Osteoblast (primary cell): ENCODE results near the gene RUNDC1. TPM values are rescaled to one million over a fixed set of nuclear protein-coding genes. Genes with fewer than 3 reads are reported as not detected.

Experiments
- DNase-seq: peaks from one replicate; pipeline ENCODE4 v3.0.0; 2011; ENCODE audit warnings: low spot score, mixed read lengths; ENCODE audit not compliant: insufficient read length; ENCODE audit errors: missing footprints
- H2AFZ ChIP-seq: 2 replicates; pipeline ENCODE4 v1.6.0; 2011; ENCODE audit warnings: mild to moderate bottlenecking, low read length
- H3K27ac ChIP-seq: 2 replicates; pipeline ENCODE4 v1.5.1; 2011; ENCODE audit warnings: mild to moderate bottlenecking, low read depth, low read length, moderate library complexity
- H3K27me3 ChIP-seq: 2 replicates; pipeline ENCODE4 v1.6.0; 2012; ENCODE audit warnings: mild to moderate bottlenecking, control low read depth, inconsistent platforms, low read length, moderate library complexity; ENCODE audit not compliant: insufficient read depth
- H3K36me3 ChIP-seq: 2 replicates; pipeline ENCODE4 v1.5.1; 2011; ENCODE audit warnings: mild to moderate bottlenecking, low read length, control low read depth, moderate library complexity; ENCODE audit not compliant: insufficient read depth
- H3K4me1 ChIP-seq: 2 replicates; pipeline ENCODE4 v1.5.1; 2011; ENCODE audit warnings: mild to moderate bottlenecking, low read length, control low read depth, moderate library complexity; ENCODE audit not compliant: insufficient read depth
- H3K4me2 ChIP-seq: 2 replicates; pipeline ENCODE4 v1.6.0; 2011; ENCODE audit warnings: mild to moderate bottlenecking, low read length; ENCODE audit not compliant: insufficient read depth
- H3K4me3 ChIP-seq: fragments of 200-600 bp; sonication (generic); 3 replicates; pipeline ENCODE4 v1.5.1; 2012; ENCODE audit warnings: mild to moderate bottlenecking, low read length, inconsistent platforms; ENCODE audit not compliant: insufficient read depth
- H3K79me2 ChIP-seq: 2 replicates; pipeline ENCODE4 v1.6.0; 2012; ENCODE audit warnings: mild to moderate bottlenecking, low read length, control low read depth, inconsistent platforms; ENCODE audit not compliant: insufficient read depth
- H3K9me3 ChIP-seq: 2 replicates; pipeline ENCODE4 v1.5.1; 2011; ENCODE audit warnings: low read depth, low read length, control low read depth
- H4K20me1 ChIP-seq: 2 replicates; pipeline ENCODE4 v1.6.0; 2012; ENCODE audit warnings: mild to moderate bottlenecking, low read length, control low read depth; ENCODE audit not compliant: insufficient read depth
- total RNA-seq: library from RNA; depleted of rRNA; stranded (reverse); fragments of >200 nt; gene quantifications from 2 replicates; pipeline ENCODE4 v1.2.3, GENCODE V29; 2012
- TF ChIP-seq, protein P1 (sequence below): IDR thresholded peaks from 2 replicates; pipeline ENCODE4 v1.5.1; 2011; ENCODE audit warnings: mild to moderate bottlenecking, low read depth, low read length, moderate library complexity; ENCODE audit errors: extremely low read depth

RUNDC1 gene
- total RNA-seq, 1 donor, result 10.1 TPM

DNA sequence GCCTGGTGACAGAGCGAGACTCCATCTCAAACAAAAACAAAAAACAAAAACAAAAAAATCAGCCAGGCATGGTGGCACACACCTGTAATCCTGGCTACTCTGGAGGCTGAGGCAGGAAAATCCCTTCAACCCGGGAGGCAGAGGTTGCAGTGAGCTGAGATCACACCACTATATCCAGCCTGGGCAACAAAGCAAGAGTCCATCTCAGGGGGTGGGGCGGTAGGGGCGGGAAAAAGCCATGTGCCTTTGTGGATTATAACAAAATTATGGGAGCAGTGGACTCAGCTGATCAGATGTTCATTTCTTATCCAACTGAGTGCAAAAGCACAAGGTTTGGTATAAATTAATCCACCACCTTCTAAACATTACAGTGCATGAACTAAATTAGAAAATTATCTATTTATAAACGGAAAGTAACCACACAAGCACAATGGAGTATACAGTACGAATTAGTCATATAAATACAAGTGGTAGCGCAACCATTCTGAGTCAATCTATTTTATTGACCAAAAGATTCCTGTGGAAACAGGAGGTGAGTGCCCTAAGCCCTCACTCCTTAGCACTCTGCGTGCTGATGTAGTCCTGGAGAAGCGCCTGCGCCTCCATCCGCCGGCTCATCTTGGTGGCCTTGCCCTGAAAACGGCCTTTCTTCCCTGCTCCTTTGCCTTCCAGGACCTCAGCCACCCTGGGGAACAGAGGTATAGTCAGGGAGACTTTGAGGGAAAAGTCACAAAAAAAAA lies 30.2 kb upstream of the RUNDC1 start:
- no peak overlapping the region for H3K4me3 ChIP-seq
- no peak overlapping the region for H3K4me2 ChIP-seq
- no peaks in the 10 kb centered on the region for H3K9me3 ChIP-seq
- no peak overlapping the region for H2AFZ ChIP-seq
- H3K27me3 ChIP-seq, result no peaks in the 10 kb centered on the region
- TF ChIP-seq, protein P1, sequence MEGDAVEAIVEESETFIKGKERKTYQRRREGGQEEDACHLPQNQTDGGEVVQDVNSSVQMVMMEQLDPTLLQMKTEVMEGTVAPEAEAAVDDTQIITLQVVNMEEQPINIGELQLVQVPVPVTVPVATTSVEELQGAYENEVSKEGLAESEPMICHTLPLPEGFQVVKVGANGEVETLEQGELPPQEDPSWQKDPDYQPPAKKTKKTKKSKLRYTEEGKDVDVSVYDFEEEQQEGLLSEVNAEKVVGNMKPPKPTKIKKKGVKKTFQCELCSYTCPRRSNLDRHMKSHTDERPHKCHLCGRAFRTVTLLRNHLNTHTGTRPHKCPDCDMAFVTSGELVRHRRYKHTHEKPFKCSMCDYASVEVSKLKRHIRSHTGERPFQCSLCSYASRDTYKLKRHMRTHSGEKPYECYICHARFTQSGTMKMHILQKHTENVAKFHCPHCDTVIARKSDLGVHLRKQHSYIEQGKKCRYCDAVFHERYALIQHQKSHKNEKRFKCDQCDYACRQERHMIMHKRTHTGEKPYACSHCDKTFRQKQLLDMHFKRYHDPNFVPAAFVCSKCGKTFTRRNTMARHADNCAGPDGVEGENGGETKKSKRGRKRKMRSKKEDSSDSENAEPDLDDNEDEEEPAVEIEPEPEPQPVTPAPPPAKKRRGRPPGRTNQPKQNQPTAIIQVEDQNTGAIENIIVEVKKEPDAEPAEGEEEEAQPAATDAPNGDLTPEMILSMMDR, result no peak
- DNase-seq, result no peak
- H4K20me1 ChIP-seq, result no peaks in the 10 kb centered on the region
- peaks cover 49% of the 10 kb centered on the region for H3K36me3 ChIP-seq
- no peaks in the 10 kb centered on the region for H3K79me2 ChIP-seq
- H3K4me1 ChIP-seq, result no peaks in the 10 kb centered on the region
- no peak overlapping the region for H3K27ac ChIP-seq

DNA sequence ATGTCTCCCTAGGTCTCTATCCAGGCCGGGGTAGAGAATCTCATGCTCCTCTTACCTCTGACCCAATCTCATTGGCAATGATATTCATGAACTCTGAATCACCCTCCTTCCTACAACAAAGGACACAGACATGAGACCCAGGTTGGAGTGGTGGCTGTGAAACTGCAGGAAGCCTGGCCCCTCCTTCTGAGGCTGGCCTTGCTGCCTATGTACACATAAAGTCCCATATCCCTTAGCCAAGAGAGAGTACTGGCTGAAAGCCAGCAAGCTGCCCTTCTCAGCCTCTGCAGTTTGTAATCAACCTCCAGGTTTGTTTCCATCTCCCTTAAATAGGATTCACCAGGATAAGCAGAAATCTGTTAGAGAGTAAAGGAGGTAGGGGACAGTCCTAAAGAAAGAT lies 26.7 kb upstream of the RUNDC1 start:
- no peaks in the 10 kb centered on the region for H3K27me3 ChIP-seq
- DNase-seq, result no peak
- H2AFZ ChIP-seq, result no peak overlapping the region
- TF ChIP-seq, protein P1, result no peak
- no peaks in the 10 kb centered on the region for H3K79me2 ChIP-seq
- H3K9me3 ChIP-seq, result no peaks in the 10 kb centered on the region
- no peaks in the 10 kb centered on the region for H3K4me1 ChIP-seq
- H4K20me1 ChIP-seq, result no peaks in the 10 kb centered on the region
- H3K36me3 ChIP-seq, result peaks cover 70% of the 10 kb centered on the region
- no peak overlapping the region for H3K4me2 ChIP-seq
- H3K4me3 ChIP-seq, result no peak overlapping the region
- no peak overlapping the region for H3K27ac ChIP-seq

DNA sequence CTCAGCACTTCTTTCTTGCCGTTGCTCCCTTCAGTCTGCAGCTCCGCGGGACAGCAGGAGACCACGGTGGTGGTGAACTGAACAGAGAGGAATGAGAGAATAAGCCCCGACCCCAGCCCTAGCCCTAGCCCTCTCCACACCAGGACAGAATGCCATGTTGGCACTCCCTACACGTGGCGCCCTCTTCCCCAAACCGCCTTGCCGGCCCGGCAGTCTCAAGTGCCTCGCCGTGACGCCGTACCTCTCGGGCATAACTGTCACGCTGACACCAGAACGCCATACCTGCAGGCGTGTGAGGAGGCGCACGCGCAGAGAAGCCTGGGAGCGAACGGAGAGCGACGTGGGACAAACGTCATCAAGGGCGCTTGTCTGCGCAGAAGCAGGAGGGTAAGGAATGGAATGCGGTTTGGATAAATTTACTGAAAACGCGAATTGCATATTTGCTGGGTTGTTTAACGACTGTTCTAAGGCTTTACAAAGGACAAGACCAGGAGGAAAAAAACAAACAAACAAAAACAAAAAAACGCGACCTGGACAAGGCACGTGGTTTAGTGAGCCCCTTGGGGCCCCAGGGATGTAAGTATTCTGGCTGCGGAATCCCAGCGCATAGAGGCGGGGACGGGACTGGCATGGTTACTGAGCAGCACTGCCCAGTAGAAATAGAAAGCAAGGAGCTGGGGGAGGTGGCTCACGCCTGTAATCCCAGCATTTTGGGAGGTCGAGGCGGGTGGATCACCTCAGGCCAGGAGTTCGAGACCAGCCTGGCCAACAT lies 16.0 kb upstream of the RUNDC1 start, which contains the start of gene AARSD1:
AARSD1 (minus strand) TSS at position 294 of the 772 bp plus-strand sequence; CDS start at position 280, 14 bp downstream.
- Histone ChIP-seq H2AFZ (peak within 1 kb of the TSS; percentile 84), H3K4me3 (peak within 1 kb of the TSS; percentile 77), H3K27ac (peak within 1 kb of the TSS; percentile 77), H3K4me2 (peak within 1 kb of the TSS; percentile 86), H3K36me3 (peaks cover 28% of the 10 kb centered on the region), H3K27me3 (no peaks in the 10 kb centered on the region), H3K4me1 (peaks cover 6% of the 10 kb centered on the region), H4K20me1 (no peaks in the 10 kb centered on the region), H3K79me2 (peaks cover 23% of the 10 kb centered on the region), H3K9me3 (no peaks in the 10 kb centered on the region)
- DNase-seq, result peak; percentile 93
- TF ChIP-seq, protein P1, result no peak

DNA sequence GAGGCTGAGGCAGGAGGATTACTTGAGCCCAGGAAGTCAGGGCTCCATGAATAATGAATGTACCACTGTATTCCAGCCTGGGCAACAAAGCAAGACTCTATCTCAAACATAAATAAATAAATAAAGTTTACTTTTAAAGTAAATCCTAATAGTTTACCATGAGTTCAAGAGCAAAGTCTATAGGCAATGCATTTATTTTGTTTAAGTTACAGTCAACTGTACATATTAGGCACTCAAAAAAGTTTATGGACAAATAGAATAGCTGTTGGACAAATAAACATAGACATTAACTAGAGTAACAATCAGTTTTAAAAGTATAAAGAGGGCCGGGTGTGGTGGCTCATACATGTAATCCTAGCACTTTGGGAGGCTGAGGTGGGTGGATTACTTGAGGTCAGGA lies 12.4 kb upstream of the RUNDC1 start:
- TF ChIP-seq, protein P1, result no peak
- no peaks in the 10 kb centered on the region for H3K36me3 ChIP-seq

More for the DNA sequence above, 12.4 kb upstream of the RUNDC1 start:
- Histone ChIP-seq H3K9me3 (no peaks in the 10 kb centered on the region), H3K4me1 (peaks cover 6% of the 10 kb centered on the region), H4K20me1 (no peaks in the 10 kb centered on the region), H2AFZ (no peak overlapping the region), H3K79me2 (peaks cover 16% of the 10 kb centered on the region), H3K4me3 (no peak overlapping the region), H3K27me3 (no peaks in the 10 kb centered on the region), H3K4me2 (no peak overlapping the region), H3K27ac (no peak overlapping the region)
- DNase-seq, result no peak
